Vagina (tissue), 2 donors: Measurements from ENCODE around the gene SLC38A5.

Experiments
- CTCF ChIP-seq, 3 experiments: fragments of 450-650 bp in 2 of 3; fragments of 200-600 bp in 1 of 3; sonication (generic) in 1 of 3; IDR thresholded peaks; one replicate each; pipeline ENCODE4 v1.5.1; 2017 to 2019; ENCODE audit warnings: antibody characterized with exemption in 3 of 3, mild to moderate bottlenecking in 2 of 3, moderate library complexity in 2 of 3
- POLR2AphosphoS5 ChIP-seq, 2 donors: sonication (generic); formaldehyde crosslinking; IDR thresholded peaks; one replicate each; pipeline ENCODE4 v1.9.0; 2017; ENCODE audit warnings: antibody characterized with exemption in 2 of 2, mild to moderate bottlenecking in 2 of 2, low read depth in 1 of 2; ENCODE audit not compliant: insufficient read depth in 1 of 2

DNA sequence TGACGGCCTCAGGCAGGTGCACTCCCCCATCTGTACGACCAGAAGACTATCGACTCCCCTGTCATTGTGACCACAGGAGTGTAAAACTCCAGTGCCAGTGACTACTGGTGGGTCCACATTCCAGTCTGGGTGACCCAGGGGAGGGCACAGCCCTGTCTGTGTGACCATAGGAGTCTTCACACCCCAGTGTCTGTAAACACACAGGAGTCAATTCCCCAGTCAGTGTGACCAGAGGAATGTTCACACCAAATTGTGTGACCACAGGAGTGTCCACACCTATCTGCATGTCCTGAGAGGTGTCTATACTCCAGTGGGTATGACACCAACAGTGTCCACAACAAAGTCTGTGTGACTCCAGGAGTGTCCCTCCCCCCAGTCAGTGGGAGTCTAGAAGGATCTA lies 18.0 kb upstream of the SLC38A5 start:
- TF ChIP-seq CTCF (IDR thresholded peaks at IDR 0.05) (no peak), POLR2AphosphoS5 (IDR thresholded peaks at IDR 0.05; ENCODE audit: insufficient read depth in 1 of 2, low read depth in 1 of 2) (no peak)
